GM12878 (cell line): ENCODE data around the gene ADCY6.

Experiments
- BRCA1 ChIP-seq: IDR thresholded peaks from 2 replicates; pipeline ENCODE4 v1.6.1; 2011; ENCODE audit warnings: low read depth, low read length, improper control_type of control experiment
- CTCF ChIP-seq, 3 experiments: IDR thresholded peaks in 2 of 3; conservative IDR thresholded peaks in 1 of 3; 2 replicates each; pipeline ENCODE4 v1.5.1; 2011; ENCODE audit warnings: low read depth in 3 of 3, low read length in 3 of 3, mild to moderate bottlenecking in 3 of 3, control low read depth in 2 of 3, moderate library complexity in 2 of 3, inconsistent platforms in 1 of 3, mixed read lengths in 1 of 3; ENCODE audit not compliant: control insufficient read depth in 2 of 3, insufficient read depth in 1 of 3; ENCODE audit errors: extremely low read depth in 1 of 3
- MEF2A ChIP-seq: IDR thresholded peaks from 2 replicates; pipeline ENCODE4 v1.6.1; 2011; ENCODE audit warnings: low read depth, mild to moderate bottlenecking, low read length, moderate library complexity; ENCODE audit not compliant: insufficient read depth
- NR2F1 ChIP-seq: fragments of 450-650 bp; conservative IDR thresholded peaks from 2 replicates; pipeline ENCODE4 v1.6.1; 2017; ENCODE audit warnings: mild to moderate bottlenecking
- POLR2A ChIP-seq: IDR thresholded peaks from 2 replicates; pipeline ENCODE4 v1.6.1; 2011; ENCODE audit warnings: low read depth, mild to moderate bottlenecking, low read length
- RCOR1 ChIP-seq: conservative IDR thresholded peaks from 2 replicates; pipeline ENCODE4 v1.6.1; 2012; ENCODE audit warnings: low read depth, low read length, improper control_type of control experiment
- RFX5 ChIP-seq: IDR thresholded peaks from 2 replicates; pipeline ENCODE4 v1.6.1; 2011; ENCODE audit warnings: low read depth, low read length, improper control_type of control experiment
- TF ChIP-seq, protein P1 (sequence below): IDR thresholded peaks from 2 replicates; pipeline ENCODE4 v1.6.1; 2012; ENCODE audit warnings: mild to moderate bottlenecking, low read depth, low read length

DNA sequence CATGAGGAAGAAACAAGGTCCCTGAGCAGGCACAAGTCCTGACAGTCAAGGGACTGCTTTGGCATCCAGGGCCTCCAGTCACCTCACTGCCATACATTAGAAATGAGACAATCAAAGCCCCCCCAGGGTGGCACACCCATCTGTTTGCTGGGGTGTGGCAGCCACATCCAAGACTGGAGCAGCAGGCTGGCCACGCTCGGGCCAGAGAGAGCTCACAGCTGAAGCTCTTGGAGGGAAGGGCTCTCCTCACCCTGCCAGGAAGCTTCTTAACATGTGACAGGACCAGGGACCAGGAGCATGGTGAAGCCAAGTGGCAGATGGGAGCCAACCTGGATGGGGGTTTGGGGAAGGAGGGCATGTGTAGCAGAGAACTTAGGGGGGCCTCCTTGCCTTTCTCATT is 39.4 kb upstream of the ADCY6 start:
- TF ChIP-seq MEF2A (no peak), CTCF (IDR thresholded peaks at IDR 0.05 in 2 of 3, conservative IDR thresholded peaks at IDR 0.05 in 1 of 3; ENCODE audit: control insufficient read depth in 2 of 3, extremely low read depth in 1 of 3, insufficient read depth in 1 of 3, low read depth in 3 of 3, low read length in 3 of 3) (no peak), RFX5 (no peak), BRCA1 (no peak), RCOR1 (no peak), POLR2A (no peak), NR2F1 (no peak)
- TF ChIP-seq, protein P1, sequence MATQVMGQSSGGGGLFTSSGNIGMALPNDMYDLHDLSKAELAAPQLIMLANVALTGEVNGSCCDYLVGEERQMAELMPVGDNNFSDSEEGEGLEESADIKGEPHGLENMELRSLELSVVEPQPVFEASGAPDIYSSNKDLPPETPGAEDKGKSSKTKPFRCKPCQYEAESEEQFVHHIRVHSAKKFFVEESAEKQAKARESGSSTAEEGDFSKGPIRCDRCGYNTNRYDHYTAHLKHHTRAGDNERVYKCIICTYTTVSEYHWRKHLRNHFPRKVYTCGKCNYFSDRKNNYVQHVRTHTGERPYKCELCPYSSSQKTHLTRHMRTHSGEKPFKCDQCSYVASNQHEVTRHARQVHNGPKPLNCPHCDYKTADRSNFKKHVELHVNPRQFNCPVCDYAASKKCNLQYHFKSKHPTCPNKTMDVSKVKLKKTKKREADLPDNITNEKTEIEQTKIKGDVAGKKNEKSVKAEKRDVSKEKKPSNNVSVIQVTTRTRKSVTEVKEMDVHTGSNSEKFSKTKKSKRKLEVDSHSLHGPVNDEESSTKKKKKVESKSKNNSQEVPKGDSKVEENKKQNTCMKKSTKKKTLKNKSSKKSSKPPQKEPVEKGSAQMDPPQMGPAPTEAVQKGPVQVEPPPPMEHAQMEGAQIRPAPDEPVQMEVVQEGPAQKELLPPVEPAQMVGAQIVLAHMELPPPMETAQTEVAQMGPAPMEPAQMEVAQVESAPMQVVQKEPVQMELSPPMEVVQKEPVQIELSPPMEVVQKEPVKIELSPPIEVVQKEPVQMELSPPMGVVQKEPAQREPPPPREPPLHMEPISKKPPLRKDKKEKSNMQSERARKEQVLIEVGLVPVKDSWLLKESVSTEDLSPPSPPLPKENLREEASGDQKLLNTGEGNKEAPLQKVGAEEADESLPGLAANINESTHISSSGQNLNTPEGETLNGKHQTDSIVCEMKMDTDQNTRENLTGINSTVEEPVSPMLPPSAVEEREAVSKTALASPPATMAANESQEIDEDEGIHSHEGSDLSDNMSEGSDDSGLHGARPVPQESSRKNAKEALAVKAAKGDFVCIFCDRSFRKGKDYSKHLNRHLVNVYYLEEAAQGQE: no peak
